SKM-1 treated with dmso at 0.1 percent for 144 hours (cell line): ENCODE data around the gene ACVR1B.
A peak's percentile ranks its signal among the peaks of the same experiment; 100 is the strongest.

Experiments
- DNase-seq: peaks from one replicate; lab custom pipeline; 2025; ENCODE audit not compliant: unreplicated experiment; lab: John Stamatoyannopoulos, UW

The ACVR1B gene

GRCh38 chr12:51917041-51917590, 34.4 kb upstream of the ACVR1B start:
- no peak for DNase-seq

- DNase-seq, result no peak
Observed at GRCh38 chr12:51917746-51918453, 33.6 kb upstream of the ACVR1B start.

GRCh38 chr12:51920046-51920445, 31.5 kb upstream of the ACVR1B start:
- DNase-seq, result no peak

GRCh38 chr12:51921017-51921725, 30.3 kb upstream of the ACVR1B start:
- no peak for DNase-seq

- no peak for DNase-seq
Observed at GRCh38 chr12:51922146-51922545, 29.4 kb upstream of the ACVR1B start.

- peak; percentile 49 for DNase-seq
Observed at GRCh38 chr12:51922762-51923505, 28.6 kb upstream of the ACVR1B start.

GRCh38 chr12:51923506-51924365, 27.8 kb upstream of the ACVR1B start:
- DNase-seq, result no peak

- no peak for DNase-seq
Observed at GRCh38 chr12:51924551-51925319, 26.8 kb upstream of the ACVR1B start.

- DNase-seq, result no peak
Observed at GRCh38 chr12:51925346-51926063, 26.0 kb upstream of the ACVR1B start.

- DNase-seq, result no peak
Observed at GRCh38 chr12:51926064-51926632, 25.4 kb upstream of the ACVR1B start.

- no peak for DNase-seq
Observed at GRCh38 chr12:51926718-51927117, 24.8 kb upstream of the ACVR1B start.

GRCh38 chr12:51932218-51933076, 19.1 kb upstream of the ACVR1B start:
- no peak for DNase-seq

GRCh38 chr12:51934080-51934479, 17.4 kb upstream of the ACVR1B start:
- no peak for DNase-seq

GRCh38 chr12:51937926-51938325, 13.6 kb upstream of the ACVR1B start:
- DNase-seq, result no peak

- DNase-seq, result no peak
Observed at GRCh38 chr12:51938726-51939125, 12.8 kb upstream of the ACVR1B start.

GRCh38 chr12:51941011-51941581, 10.4 kb upstream of the ACVR1B start:
- no peak for DNase-seq

GRCh38 chr12:51941604-51942003, 9.9 kb upstream of the ACVR1B start:
- no peak for DNase-seq

GRCh38 chr12:51942056-51942455, 9.4 kb upstream of the ACVR1B start:
- DNase-seq, result no peak
